Upper lobe of left lung (tissue), 6 donors: ENCODE measurements around the gene ECSIT. TPM values are rescaled to one million over a fixed set of nuclear protein-coding genes. Genes with fewer than 3 reads are reported as not detected.

Experiments used
- ATAC-seq, 2 donors: fragments of 200-7000 bp; cut with Tn5 transposase; one replicate each; pipeline ENCODE4 v1.9.1; 2022; ENCODE audit warnings: mild to moderate bottlenecking in 2 of 2, moderate library complexity in 2 of 2; ENCODE audit not compliant: low FRiP score in 2 of 2
- DNase-seq, 2 donors: peaks; one replicate each; pipeline ENCODE4 v3.0.0-alpha.2; 2019 to 2020
- H3K27ac ChIP-seq, 4 donors: fragments of 200-600 bp; sonication (generic); one replicate each; pipeline ENCODE4 v1.5.1; 2016 to 2019
- H3K27me3 ChIP-seq, 4 donors: fragments of 200-600 bp; sonication (generic); one replicate each; pipeline ENCODE4 v1.5.1; 2017 to 2019
- H3K36me3 ChIP-seq, 4 donors: fragments of 200-600 bp; sonication (generic); one replicate each; pipeline ENCODE4 v1.5.1; 2016 to 2019
- H3K4me1 ChIP-seq, 4 donors: fragments of 200-600 bp; sonication (generic); one replicate each; pipeline ENCODE4 v1.5.1; 2018 to 2019
- H3K4me3 ChIP-seq, 4 donors: fragments of 200-600 bp; sonication (generic); one replicate each; pipeline ENCODE4 v1.5.1; 2017 to 2019; ENCODE audit warnings: mild to moderate bottlenecking in 2 of 4, moderate library complexity in 1 of 4
- H3K9me3 ChIP-seq, 4 donors: fragments of 200-600 bp; sonication (generic); one replicate each; pipeline ENCODE4 v1.5.1; 2018 to 2019
- CTCF ChIP-seq, 6 experiments: fragments of 450-650 bp in 4 of 6; fragments of 200-600 bp in 2 of 6; sonication (generic) in 2 of 6; IDR thresholded peaks; one replicate each; pipeline ENCODE4 v1.5.1; 2016 to 2019; ENCODE audit warnings: antibody characterized with exemption in 6 of 6
- EP300 ChIP-seq, 4 donors: sonication (generic); formaldehyde crosslinking; IDR thresholded peaks; one replicate each; pipeline ENCODE4 v1.5.1; 2017; ENCODE audit warnings: antibody characterized with exemption in 4 of 4, control low read depth in 2 of 4
- POLR2A ChIP-seq, 4 donors: fragments of 450-650 bp; IDR thresholded peaks; one replicate each; pipeline ENCODE4 v1.5.1; 2016 to 2017; ENCODE audit warnings: antibody characterized with exemption in 4 of 4, mild to moderate bottlenecking in 2 of 4
- POLR2AphosphoS5 ChIP-seq, 2 donors: sonication (generic); formaldehyde crosslinking; IDR thresholded peaks; one replicate each; pipeline ENCODE4 v1.5.1; 2017; ENCODE audit warnings: antibody characterized with exemption in 2 of 2
- WGBS, 2 donors: methylation state at CpG; one replicate each; pipeline ENCODE4 v1.1.5; 2017 to 2018; 5-methylcytosine and 5-hydroxymethylcytosine counted together
- small RNA-seq, 4 donors: library from RNA; depleted of rRNA; stranded (forward); fragments of <200 nt; gene quantifications; one replicate each; pipeline ENCODE3, GENCODE V24; 2016
- total RNA-seq, 6 donors: library from RNA; depleted of rRNA in 4 of 6; stranded (reverse); fragments of >200 nt in 4 of 6; gene quantifications; one replicate each; pipeline versions ENCODE4 v1.1.0 to v1.2.1, GENCODE V29; 2016 to 2021
- donor health status: DM: no; HTN: no; CAD: no; lungs with moderate emphysema.
- donor health status: DM: no; HTN: yes; CAD: no; lungs with severe emphysema.

ECSIT gene
- total RNA-seq, 6 donors from 2014 or later = 32.1 to 77.5 (median 48.6) TPM

GRCh38 chr19:11456659-11457058, 72.3 kb downstream of the ECSIT start:
- H3K27me3 ChIP-seq = no peaks in the 10 kb centered on the region
- 90 to 95% methylated on average over 5 to 7 of the region's 7 CpGs for WGBS, 2 donors

More at GRCh38 chr19:11456659-11457058, 72.3 kb downstream of the ECSIT start:
- no peak overlapping the region for H3K27ac ChIP-seq
- TF ChIP-seq EP300 (IDR thresholded peaks at IDR 0.05) (no peak), POLR2AphosphoS5 (IDR thresholded peaks at IDR 0.05) (no peak), POLR2A (IDR thresholded peaks at IDR 0.05) (no peak), CTCF (IDR thresholded peaks at IDR 0.05) (no peak)
- H3K36me3 ChIP-seq = no peaks in the 10 kb centered on the region
- DNase-seq (no peak), ATAC-seq (no peak)
- peaks cover 0 to 4% (median 0%) of the 10 kb centered on the region in 4 donors for H3K4me1 ChIP-seq
- H3K9me3 ChIP-seq = no peaks in the 10 kb centered on the region
- no peak overlapping the region for H3K4me3 ChIP-seq

Small RNA genes lying within 50 kb of the gene (small RNA-seq; reads per million reads assigned to genes)
- gene MIR7974 (0.52 to 1.4 (median 0.69) reads per million in 4 donors), gene RN7SL833P (0 to 0.18 (median 0.13) reads per million in 4 donors)

Other genes starting within 250 kb of the ECSIT start
- not detected for gene TSPAN16, start 233.0 kb downstream of the ECSIT start, total RNA-seq
- gene RAB3D, start 189.5 kb downstream of the ECSIT start, total RNA-seq = 10 to 100 TPM; 22.6 to 59.2 (median 30.7) TPM
- 100 to 1,000 TPM in 3 of 6 donors, 10 to 100 TPM in 3; 85.9 to 260 (median 132) TPM for gene TMEM205, start 182.9 kb downstream of the ECSIT start, total RNA-seq
- gene CCDC159, start 182.6 kb downstream of the ECSIT start, total RNA-seq = 100 to 1,000 TPM in 1 of 6 donors, 10 to 100 TPM in 5; 17.5 to 176 (median 33.3) TPM
- gene PLPPR2, start 173.7 kb downstream of the ECSIT start, total RNA-seq = 10 to 100 TPM; 10.8 to 53.8 (median 26.0) TPM
- 10 to 100 TPM in 1 of 6 donors, 1 to 10 TPM in 4, under 1 TPM in 1; 0.89 to 13.6 (median 3.7) TPM for gene SWSAP1, start 154.5 kb downstream of the ECSIT start, total RNA-seq
- gene EPOR, start 144.8 kb downstream of the ECSIT start, total RNA-seq = 10 to 100 TPM in 4 of 6 donors, 1 to 10 TPM in 2; 7.5 to 45.1 (median 15.5) TPM
- 100 to 1,000 TPM in 1 of 6 donors, 10 to 100 TPM in 5; 18.5 to 242 (median 44.6) TPM for gene RGL3, start 109.8 kb downstream of the ECSIT start, total RNA-seq
- 10 to 100 TPM in 1 of 6 donors, 1 to 10 TPM in 4, under 1 TPM in 1; 0.34 to 11.1 (median 4.1) TPM for gene ODAD3, start 94.0 kb downstream of the ECSIT start, total RNA-seq
- 100 to 1,000 TPM; 124 to 341 (median 187) TPM for gene PRKCSH, start 93.5 kb downstream of the ECSIT start, total RNA-seq
- under 1 TPM in 1 of 6 donors, not detected in 5; 0.03 TPM for gene ELAVL3, start 48.1 kb downstream of the ECSIT start, total RNA-seq
- gene ZNF653, start 23.3 kb downstream of the ECSIT start, total RNA-seq = 10 to 100 TPM in 3 of 6 donors, 1 to 10 TPM in 3; 6.8 to 30.4 (median 10.3) TPM
- 10 to 100 TPM in 5 of 6 donors, 1 to 10 TPM in 1; 3.1 to 47.9 (median 20.7) TPM for gene CNN1, start 9.7 kb upstream of the ECSIT start, total RNA-seq
- gene ELOF1, start 30.1 kb upstream of the ECSIT start, total RNA-seq = 10 to 100 TPM; 21.0 to 58.3 (median 42.9) TPM
- 100 to 1,000 TPM; 169 to 650 (median 349) TPM for gene ACP5, start 48.5 kb upstream of the ECSIT start, total RNA-seq
- gene ZNF627, start 68.3 kb upstream of the ECSIT start, total RNA-seq = 10 to 100 TPM in 3 of 6 donors, 1 to 10 TPM in 3; 3.9 to 14.8 (median 10.2) TPM
- 10 to 100 TPM in 2 of 6 donors, 1 to 10 TPM in 4; 6.1 to 22.0 (median 7.7) TPM for gene ZNF823, start 209.8 kb upstream of the ECSIT start, total RNA-seq
- gene ZNF441, start 237.9 kb upstream of the ECSIT start, total RNA-seq = 10 to 100 TPM in 1 of 6 donors, 1 to 10 TPM in 5; 2.7 to 12.3 (median 6.9) TPM